Memory B cell (primary cell): Measurements from ENCODE around the gene CALB2.

Experiments
- ATAC-seq: fragments of 150-1000 bp; cut with Tn5 transposase; 2 replicates; pipeline ENCODE4 v1.10.0; 2021; ENCODE audit warnings: low read depth, mild to moderate bottlenecking, moderate library complexity
- DNase-seq, 2 donors: peaks; one replicate each; pipeline ENCODE4 v3.0.0; 2022; ENCODE audit warnings: low spot score in 2 of 2
- H3K27ac Mint-ChIP-seq: one replicate; pipeline ENCODE4 v1.8.0; 2022; ENCODE audit warnings: mild to moderate bottlenecking, moderate library complexity, mixed read lengths
- H3K27me3 Mint-ChIP-seq: one replicate; pipeline ENCODE4 v1.8.0; 2022; ENCODE audit warnings: mixed read lengths
- H3K36me3 Mint-ChIP-seq: one replicate; pipeline ENCODE4 v1.8.0; 2022; ENCODE audit warnings: mild to moderate bottlenecking, mixed read lengths
- H3K4me1 Mint-ChIP-seq: one replicate; pipeline ENCODE4 v1.8.0; 2022; ENCODE audit warnings: mixed read lengths
- H3K4me3 Mint-ChIP-seq: one replicate; pipeline ENCODE4 v1.8.0; 2022; ENCODE audit warnings: mild to moderate bottlenecking, moderate library complexity, mixed read lengths
- H3K9me3 Mint-ChIP-seq: one replicate; pipeline ENCODE4 v1.8.0; 2022; ENCODE audit warnings: mixed read lengths

CALB2 gene

GRCh38 chr16:71412270-71413160 is 54.0 kb downstream of the CALB2 start:
- H3K4me1 Mint-ChIP-seq: peaks cover 6% of the 10 kb centered on the region
- ATAC-seq (peak; percentile 79), DNase-seq (peak; percentile 70 to 72)
- no peaks in the 10 kb centered on the region for H3K9me3 Mint-ChIP-seq
- peaks cover 22% of the 10 kb centered on the region for H3K27me3 Mint-ChIP-seq
- no peak overlapping the region for H3K27ac Mint-ChIP-seq
- no peaks in the 10 kb centered on the region for H3K36me3 Mint-ChIP-seq
- no peak overlapping the region for H3K4me3 Mint-ChIP-seq

- ATAC-seq (no peak), DNase-seq (no peak)
- Mint-ChIP-seq H3K4me1 (peaks cover 6% of the 10 kb centered on the region), H3K27me3 (peaks cover 25% of the 10 kb centered on the region), H3K36me3 (no peaks in the 10 kb centered on the region), H3K4me3 (no peak overlapping the region), H3K27ac (no peak overlapping the region), H3K9me3 (no peaks in the 10 kb centered on the region)
Observed at GRCh38 chr16:71413341-71413740, 54.8 kb downstream of the CALB2 start.

GRCh38 chr16:71414038-71414437 is 55.5 kb downstream of the CALB2 start:
- no peak overlapping the region for H3K4me3 Mint-ChIP-seq
- ATAC-seq (no peak), DNase-seq (no peak)
- H3K27me3 Mint-ChIP-seq: peaks cover 27% of the 10 kb centered on the region
- no peak overlapping the region for H3K27ac Mint-ChIP-seq
- peaks cover 6% of the 10 kb centered on the region for H3K4me1 Mint-ChIP-seq
- no peaks in the 10 kb centered on the region for H3K36me3 Mint-ChIP-seq
- no peaks in the 10 kb centered on the region for H3K9me3 Mint-ChIP-seq

GRCh38 chr16:71421911-71422310 is 63.4 kb downstream of the CALB2 start:
- no peaks in the 10 kb centered on the region for H3K9me3 Mint-ChIP-seq
- H3K27me3 Mint-ChIP-seq: peaks cover 28% of the 10 kb centered on the region
- ATAC-seq (peak; percentile 34), DNase-seq (no peak)
- H3K27ac Mint-ChIP-seq: no peak overlapping the region
- no peak overlapping the region for H3K4me3 Mint-ChIP-seq
- peaks cover 9% of the 10 kb centered on the region for H3K4me1 Mint-ChIP-seq
- no peaks in the 10 kb centered on the region for H3K36me3 Mint-ChIP-seq

GRCh38 chr16:71423016-71423415 is 64.5 kb downstream of the CALB2 start:
- no peaks in the 10 kb centered on the region for H3K36me3 Mint-ChIP-seq
- ATAC-seq (no peak), DNase-seq (no peak)
- no peak overlapping the region for H3K27ac Mint-ChIP-seq
- H3K4me3 Mint-ChIP-seq: no peak overlapping the region
- no peaks in the 10 kb centered on the region for H3K9me3 Mint-ChIP-seq
- H3K27me3 Mint-ChIP-seq: peaks cover 29% of the 10 kb centered on the region
- H3K4me1 Mint-ChIP-seq: peaks cover 9% of the 10 kb centered on the region

GRCh38 chr16:71423865-71424264 is 65.3 kb downstream of the CALB2 start:
- peaks cover 9% of the 10 kb centered on the region for H3K4me1 Mint-ChIP-seq
- peaks cover 25% of the 10 kb centered on the region for H3K27me3 Mint-ChIP-seq
- peaks cover under 1% of the 10 kb centered on the region for H3K36me3 Mint-ChIP-seq
- H3K4me3 Mint-ChIP-seq: no peak overlapping the region
- peaks cover 4% of the 10 kb centered on the region for H3K9me3 Mint-ChIP-seq
- ATAC-seq (no peak), DNase-seq (no peak)
- no peak overlapping the region for H3K27ac Mint-ChIP-seq

- peaks cover 6% of the 10 kb centered on the region for H3K9me3 Mint-ChIP-seq
Observed at GRCh38 chr16:71424626-71425025, 66.1 kb downstream of the CALB2 start.

GRCh38 chr16:71425746-71426068 is 67.2 kb downstream of the CALB2 start:
- Mint-ChIP-seq H3K9me3 (peaks cover 6% of the 10 kb centered on the region), H3K27me3 (peaks cover 28% of the 10 kb centered on the region)
- no peak for DNase-seq

More at GRCh38 chr16:71424626-71425025, 66.1 kb downstream of the CALB2 start:
- peaks cover 2% of the 10 kb centered on the region for H3K36me3 Mint-ChIP-seq
- ATAC-seq (no peak), DNase-seq (no peak)
- no peak overlapping the region for H3K27ac Mint-ChIP-seq
- H3K4me3 Mint-ChIP-seq: no peak overlapping the region
- H3K4me1 Mint-ChIP-seq: peaks cover 9% of the 10 kb centered on the region
- H3K27me3 Mint-ChIP-seq: peaks cover 26% of the 10 kb centered on the region

GRCh38 chr16:71426069-71426879 is 67.8 kb downstream of the CALB2 start:
- Mint-ChIP-seq H3K36me3 (peaks cover 2% of the 10 kb centered on the region), H3K4me3 (peak overlapping the region; percentile 11), H3K27ac (peak overlapping the region; percentile 35), H3K9me3 (peaks cover 6% of the 10 kb centered on the region), H3K27me3 (peaks cover 28% of the 10 kb centered on the region), H3K4me1 (peaks cover 9% of the 10 kb centered on the region)
- DNase-seq (no peak), ATAC-seq (peak; percentile 19)

More at GRCh38 chr16:71425746-71426068, 67.2 kb downstream of the CALB2 start:
- no peak overlapping the region for H3K4me3 Mint-ChIP-seq
- no peak overlapping the region for H3K27ac Mint-ChIP-seq
- H3K36me3 Mint-ChIP-seq: peaks cover 2% of the 10 kb centered on the region
- no peak for ATAC-seq
- peaks cover 9% of the 10 kb centered on the region for H3K4me1 Mint-ChIP-seq

- Mint-ChIP-seq H3K4me1 (peaks cover 9% of the 10 kb centered on the region), H3K9me3 (peaks cover 6% of the 10 kb centered on the region), H3K27me3 (peaks cover 28% of the 10 kb centered on the region), H3K4me3 (no peak overlapping the region), H3K27ac (no peak overlapping the region), H3K36me3 (peaks cover 2% of the 10 kb centered on the region)
- no peak for DNase-seq
- no peak for ATAC-seq
Observed at GRCh38 chr16:71426880-71427615, 68.5 kb downstream of the CALB2 start.

- H3K4me1 Mint-ChIP-seq: peaks cover 9% of the 10 kb centered on the region
Observed at GRCh38 chr16:71428385-71428784, 69.9 kb downstream of the CALB2 start.

GRCh38 chr16:71428883-71429282 is 70.4 kb downstream of the CALB2 start:
- H3K4me1 Mint-ChIP-seq: peaks cover 9% of the 10 kb centered on the region
- ATAC-seq (no peak), DNase-seq (no peak)
- H3K27me3 Mint-ChIP-seq: peaks cover 29% of the 10 kb centered on the region
- no peak overlapping the region for H3K4me3 Mint-ChIP-seq
- H3K9me3 Mint-ChIP-seq: peaks cover 6% of the 10 kb centered on the region
- no peak overlapping the region for H3K27ac Mint-ChIP-seq
- H3K36me3 Mint-ChIP-seq: peaks cover 2% of the 10 kb centered on the region

More at GRCh38 chr16:71428385-71428784, 69.9 kb downstream of the CALB2 start:
- Mint-ChIP-seq H3K36me3 (peaks cover 2% of the 10 kb centered on the region), H3K27me3 (peaks cover 30% of the 10 kb centered on the region), H3K4me3 (no peak overlapping the region), H3K9me3 (peaks cover 6% of the 10 kb centered on the region), H3K27ac (no peak overlapping the region)
- ATAC-seq (no peak), DNase-seq (no peak)

GRCh38 chr16:71429581-71429980 is 71.1 kb downstream of the CALB2 start:
- no peak overlapping the region for H3K27ac Mint-ChIP-seq
- ATAC-seq: no peak
- H3K36me3 Mint-ChIP-seq: peaks cover 2% of the 10 kb centered on the region
- peaks cover 6% of the 10 kb centered on the region for H3K9me3 Mint-ChIP-seq
- no peak for DNase-seq
- H3K4me3 Mint-ChIP-seq: no peak overlapping the region
- peaks cover 25% of the 10 kb centered on the region for H3K27me3 Mint-ChIP-seq
- peaks cover 9% of the 10 kb centered on the region for H3K4me1 Mint-ChIP-seq

GRCh38 chr16:71430744-71431143 is 72.2 kb downstream of the CALB2 start:
- DNase-seq (no peak), ATAC-seq (no peak)
- Mint-ChIP-seq H3K4me3 (no peak overlapping the region), H3K27me3 (peaks cover 19% of the 10 kb centered on the region), H3K36me3 (peaks cover 2% of the 10 kb centered on the region), H3K4me1 (peaks cover 9% of the 10 kb centered on the region), H3K27ac (no peak overlapping the region), H3K9me3 (peaks cover 6% of the 10 kb centered on the region)
